Forelimb muscle (tissue), 1 donor: ENCODE measurements around the gene BTN2A1. TPM values are rescaled to one million over a fixed set of nuclear protein-coding genes. Genes with fewer than 3 reads are reported as not detected.
"Not testable (repeated sequence)": the region's sequence is repeated elsewhere in the genome, so short reads cannot be mapped to it uniquely, and the experiment has no call there.

Source experiments
- DNase-seq: peaks from one replicate; pipeline ENCODE4 v3.0.0-alpha.2; 2013; ENCODE audit warnings: low read depth
- polyA plus RNA-seq: library from polyadenylated mRNA; unstranded; fragments of 120-200 nt; gene quantifications from one replicate; pipeline ENCODE4 v1.2.1, GENCODE V29; 2013; ENCODE audit not compliant: insufficient read length

BTN2A1 gene
- polyA plus RNA-seq, 1 donor: 27.5 TPM

GRCh38 chr6:26432627-26433201 lies 25.0 kb upstream of the BTN2A1 start:
- DNase-seq: no peak

- not testable (repeated sequence) for DNase-seq
Measured at GRCh38 chr6:26433680-26434079, 24.1 kb upstream of the BTN2A1 start.

GRCh38 chr6:26436018-26436417 lies 21.7 kb upstream of the BTN2A1 start:
- DNase-seq: no peak

- DNase-seq: no peak
Measured at GRCh38 chr6:26437550-26437949, 20.2 kb upstream of the BTN2A1 start.

GRCh38 chr6:26438000-26438399 lies 19.8 kb upstream of the BTN2A1 start:
- DNase-seq: no peak

- no peak for DNase-seq
Measured at GRCh38 chr6:26439151-26440125, 18.3 kb upstream of the BTN2A1 start.

- DNase-seq: no peak
Measured at GRCh38 chr6:26440977-26441358, 16.8 kb upstream of the BTN2A1 start.

- DNase-seq: no peak
Measured at GRCh38 chr6:26441977-26442376, 15.8 kb upstream of the BTN2A1 start.

- no peak for DNase-seq
Measured at GRCh38 chr6:26445934-26446667, 11.7 kb upstream of the BTN2A1 start.

GRCh38 chr6:26447257-26447656 lies 10.5 kb upstream of the BTN2A1 start:
- no peak for DNase-seq

GRCh38 chr6:26450240-26450639 lies 7.5 kb upstream of the BTN2A1 start:
- no peak for DNase-seq

- no peak for DNase-seq
Measured at GRCh38 chr6:26452631-26453235, 5.0 kb upstream of the BTN2A1 start.

- no peak for DNase-seq
Measured at GRCh38 chr6:26454631-26455030, 3.1 kb upstream of the BTN2A1 start.

- DNase-seq: no peak
Measured at GRCh38 chr6:26455357-26455970, 2.3 kb upstream of the BTN2A1 start.

- no peak for DNase-seq
Measured at GRCh38 chr6:26457264-26457805, 420 bp upstream of the BTN2A1 start.

- no peak for DNase-seq
Measured at GRCh38 chr6:26459023-26459810, 1.5 kb downstream of the BTN2A1 start.

GRCh38 chr6:26461353-26461752 lies 3.6 kb downstream of the BTN2A1 start:
- not testable (repeated sequence) for DNase-seq

GRCh38 chr6:26464014-26464413 lies 6.3 kb downstream of the BTN2A1 start:
- DNase-seq: no peak

GRCh38 chr6:26464416-26465131 lies 6.8 kb downstream of the BTN2A1 start:
- no peak for DNase-seq

GRCh38 chr6:26465776-26466175 lies 8.0 kb downstream of the BTN2A1 start:
- DNase-seq: no peak
